HEK293T (cell line): ENCODE results near the gene ATAD3A.

Experiments used
- CTBP1 ChIP-seq: fragments of 450-650 bp; IDR thresholded peaks from 2 replicates; pipeline ENCODE4 v1.6.1; 2016; ENCODE audit warnings: borderline replicate concordance
- FOXK2 ChIP-seq: fragments of 450-650 bp; IDR thresholded peaks from 2 replicates; pipeline ENCODE4 v1.6.1; 2016; ENCODE audit warnings: mild to moderate bottlenecking

DNA sequence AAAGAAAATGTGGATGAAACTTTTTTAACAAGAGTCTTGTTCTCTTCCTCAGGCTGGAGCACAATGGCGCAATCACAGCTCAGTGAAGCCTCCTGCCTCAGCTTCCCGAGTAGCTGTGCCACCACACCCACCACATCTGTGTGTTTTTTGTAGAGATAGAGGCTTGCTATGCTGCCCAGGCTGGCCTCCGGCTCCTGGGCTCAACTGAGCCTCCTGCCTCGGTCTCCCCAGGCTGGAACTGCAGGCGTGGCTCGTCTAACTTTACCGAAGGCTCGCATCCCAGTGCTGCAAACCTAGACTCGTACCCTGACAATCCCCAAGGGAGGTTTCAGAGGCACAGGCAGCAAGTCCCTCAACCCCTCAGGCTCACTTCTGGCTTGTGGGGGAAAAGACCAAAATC lies 48.2 kb downstream of the ATAD3A start:
- TF ChIP-seq CTBP1 (no peak), FOXK2 (no peak)
